HEK293T (cell line): ENCODE measurements around the gene HSF5.

Experiments used
- CTCF ChIA-PET: fragments of 350-600 bp; formaldehyde crosslinking; extraction: SDS; loops from one replicate; lab custom pipeline; 2021; ENCODE audit warnings: antibody characterized with exemption, inconsistent platforms; lab: Yijun Ruan, JAX
- POLR2A ChIA-PET: fragments of 350-600 bp; formaldehyde crosslinking; extraction: SDS; loops from one replicate; lab custom pipeline; 2020; ENCODE audit warnings: antibody characterized with exemption, inconsistent platforms; lab: Yijun Ruan, JAX
- DNase-seq: peaks from one replicate; pipeline ENCODE4 v3.0.0; 2012; ENCODE audit warnings: mixed read lengths; ENCODE audit errors: extremely low spot score
- ARNT ChIP-seq: fragments of 450-650 bp; IDR thresholded peaks from 2 replicates; pipeline ENCODE4 v1.6.1; 2017; ENCODE audit warnings: mild to moderate bottlenecking
- BHLHE40 ChIP-seq: fragments of 450-650 bp; IDR thresholded peaks from 2 replicates; pipeline ENCODE4 v1.6.1; 2016; ENCODE audit warnings: mild to moderate bottlenecking, moderate library complexity, borderline replicate concordance
- CTBP1 ChIP-seq: fragments of 450-650 bp; IDR thresholded peaks from 2 replicates; pipeline ENCODE4 v1.6.1; 2016; ENCODE audit warnings: borderline replicate concordance
- ELF4 ChIP-seq: fragments of 450-650 bp; IDR thresholded peaks from 2 replicates; pipeline ENCODE4 v1.6.1; 2017; ENCODE audit warnings: antibody characterized with exemption
- FOXA1 ChIP-seq: fragments of 450-650 bp; IDR thresholded peaks from 2 replicates; pipeline ENCODE4 v1.6.1; 2016; ENCODE audit warnings: mild to moderate bottlenecking
- FOXK2 ChIP-seq: fragments of 450-650 bp; IDR thresholded peaks from 2 replicates; pipeline ENCODE4 v1.6.1; 2016; ENCODE audit warnings: mild to moderate bottlenecking
- FOXM1 ChIP-seq: fragments of 450-650 bp; IDR thresholded peaks from 2 replicates; pipeline ENCODE4 v1.6.1; 2017; ENCODE audit warnings: mild to moderate bottlenecking, borderline replicate concordance
- HDGF ChIP-seq: fragments of 450-650 bp; IDR thresholded peaks from 2 replicates; pipeline ENCODE4 v1.6.1; 2017; ENCODE audit warnings: antibody characterized with exemption, borderline replicate concordance
- L3MBTL2 ChIP-seq: fragments of 450-650 bp; conservative IDR thresholded peaks from 2 replicates; pipeline ENCODE4 v1.6.1; 2016; ENCODE audit warnings: mild to moderate bottlenecking
- LEF1 ChIP-seq: fragments of 450-650 bp; IDR thresholded peaks from 2 replicates; pipeline ENCODE4 v1.6.1; 2017; ENCODE audit warnings: mild to moderate bottlenecking, borderline replicate concordance
- NFRKB ChIP-seq: fragments of 450-650 bp; IDR thresholded peaks from 2 replicates; pipeline ENCODE4 v1.6.1; 2016; ENCODE audit warnings: mild to moderate bottlenecking, moderate library complexity
- PKNOX1 ChIP-seq: fragments of 450-650 bp; IDR thresholded peaks from 2 replicates; pipeline ENCODE4 v1.6.1; 2016
- SP1 ChIP-seq: fragments of 450-650 bp; IDR thresholded peaks from 2 replicates; pipeline ENCODE4 v1.6.1; 2017
- SUZ12 ChIP-seq: fragments of 450-650 bp; IDR thresholded peaks from 2 replicates; pipeline ENCODE4 v1.6.1; 2016; ENCODE audit warnings: mild to moderate bottlenecking
- TARDBP ChIP-seq: fragments of 450-650 bp; IDR thresholded peaks from 2 replicates; pipeline ENCODE4 v1.6.1; 2016
- ZNF384 ChIP-seq: fragments of 450-650 bp; IDR thresholded peaks from 2 replicates; pipeline ENCODE4 v1.6.1; 2016

HSF5 gene

GRCh38 chr17:58436245-58436644, 52.0 kb downstream of the HSF5 start:
- ChIA-PET POLR2A (interaction anchor here (0.6 to 1.3 kb wide), 2 partner anchors 19 to 84 kb away, joined by 3 read pairs; partner anchors contain the start of gene RNF43), CTCF (interaction anchor here (1.6 to 2.1 kb wide), 2 partner anchors 19 to 119 kb away, joined by 4 to 18 read pairs; partner anchors contain the start of gene RNF43)
- TF ChIP-seq NFRKB (no peak), FOXM1 (no peak), ELF4 (no peak), PKNOX1 (no peak), HDGF (no peak), SUZ12 (no peak), L3MBTL2 (no peak), BHLHE40 (no peak), ZNF384 (no peak), ARNT (no peak), FOXK2 (no peak), SP1 (no peak)
- no peak for DNase-seq

- CTCF ChIA-PET, result interaction anchor here (0.7 to 1.8 kb wide), 3 partner anchors 18 to 116 kb away, joined by 3 to 13 read pairs (median 5); no protein-coding TSS in a partner anchor
- DNase-seq, result no peak
- POLR2A ChIA-PET, result interaction anchor here (1.2 kb wide), 1 partner anchor 81 kb away, joined by 3 read pairs; the partner anchor contains the start of gene SUPT4H1
- TF ChIP-seq SUZ12, result no peak
- no peak for TF ChIP-seq ZNF384
- no peak for TF ChIP-seq LEF1
- no peak for TF ChIP-seq ARNT
- TF ChIP-seq FOXM1, result no peak
- no peak for TF ChIP-seq SP1
- no peak for TF ChIP-seq L3MBTL2
- TF ChIP-seq ELF4, result no peak
- TF ChIP-seq FOXA1, result no peak
- no peak for TF ChIP-seq HDGF
- TF ChIP-seq CTBP1, result no peak
- no peak for TF ChIP-seq PKNOX1
- no peak for TF ChIP-seq FOXK2
Measured at GRCh38 chr17:58432806-58433573, 55.2 kb downstream of the HSF5 start.

- ChIA-PET POLR2A (no interaction called here), CTCF (no interaction called here)
- DNase-seq, result no peak
- TF ChIP-seq BHLHE40 (no peak), HDGF (no peak), FOXA1 (no peak), PKNOX1 (no peak), CTBP1 (no peak), FOXM1 (no peak), L3MBTL2 (no peak), ELF4 (no peak), FOXK2 (no peak)
Measured at GRCh38 chr17:58427807-58428206, 60.4 kb downstream of the HSF5 start.

GRCh38 chr17:58421711-58422110, 66.5 kb downstream of the HSF5 start:
- CTCF ChIA-PET, result interaction anchor here (0.7 kb wide), 1 partner anchor 69 kb away, joined by 3 read pairs; the partner anchor contains the start of gene SUPT4H1
- TF ChIP-seq BHLHE40, result no peak
- no peak for TF ChIP-seq CTBP1
- TF ChIP-seq TARDBP, result no peak
- no peak for DNase-seq
- POLR2A ChIA-PET, result interaction anchor here (1.8 kb wide), 1 partner anchor 69 kb away, joined by 9 read pairs; the partner anchor contains the start of gene SUPT4H1

GRCh38 chr17:58420827-58421226, 67.4 kb downstream of the HSF5 start:
- CTCF ChIA-PET, result interaction anchor here (1.3 kb wide), 1 partner anchor 117 kb away, joined by 3 read pairs; no protein-coding TSS in a partner anchor
- TF ChIP-seq SUZ12 (no peak), CTBP1 (no peak), SP1 (no peak), FOXA1 (no peak), NFRKB (no peak), ARNT (no peak), TARDBP (no peak), ZNF384 (no peak), LEF1 (no peak), BHLHE40 (no peak), FOXM1 (no peak), FOXK2 (no peak), HDGF (no peak), PKNOX1 (no peak), L3MBTL2 (no peak), ELF4 (no peak)
- DNase-seq, result no peak
- POLR2A ChIA-PET, result interaction anchor here (0.6 to 1.8 kb wide), 2 partner anchors 22 to 68 kb away, joined by 6 to 9 read pairs; partner anchors contain the start of gene SUPT4H1
